Stomach smooth muscle (tissue), 2 donors: ENCODE results near the gene PBX3.

Experiments
- H3K27ac ChIP-seq: one replicate; pipeline ENCODE4 v1.7.0; 2013; ENCODE audit warnings: mild to moderate bottlenecking, low read length, inconsistent platforms
- H3K27me3 ChIP-seq, 2 donors: one replicate each; pipeline ENCODE4 v1.7.0; 2013; ENCODE audit warnings: low read length in 2 of 2; ENCODE audit not compliant: insufficient read depth in 2 of 2, control insufficient read depth in 1 of 2
- H3K36me3 ChIP-seq, 2 donors: one replicate each; pipeline ENCODE4 v1.7.0; 2013; ENCODE audit warnings: low read length in 2 of 2; ENCODE audit not compliant: control insufficient read depth in 2 of 2, insufficient read depth in 2 of 2
- H3K4me1 ChIP-seq: one replicate; pipeline ENCODE4 v1.7.0; 2013; ENCODE audit warnings: low read length; ENCODE audit not compliant: control insufficient read depth, insufficient read depth
- H3K4me3 ChIP-seq, 2 donors: one replicate each; pipeline ENCODE4 v1.7.0; 2013; ENCODE audit warnings: low read length in 2 of 2
- H3K9ac ChIP-seq, 2 donors: one replicate each; pipeline ENCODE4 v1.7.0; 2013; ENCODE audit warnings: low read length in 2 of 2, mild to moderate bottlenecking in 1 of 2
- H3K9me3 ChIP-seq, 2 donors: one replicate each; pipeline ENCODE4 v1.7.0; 2013; ENCODE audit warnings: low read length in 2 of 2; ENCODE audit not compliant: control insufficient read depth in 2 of 2
- donor health status: healthy.
- donor health status: Pancreatic carcinoma.

PBX3 gene

GRCh38 chr9:125856331-125856730, 109.2 kb downstream of the PBX3 start:
- no peak overlapping the region for H3K4me3 ChIP-seq

GRCh38 chr9:125861405-125862058, 114.4 kb downstream of the PBX3 start:
- Histone ChIP-seq H3K9me3 (no peaks in the 10 kb centered on the region), H3K27me3 (no peaks in the 10 kb centered on the region), H3K4me3 (no peak overlapping the region), H3K4me1 (no peaks in the 10 kb centered on the region), H3K27ac (no peak overlapping the region), H3K36me3 (no peaks in the 10 kb centered on the region), H3K9ac (no peak overlapping the region)

More at GRCh38 chr9:125856331-125856730, 109.2 kb downstream of the PBX3 start:
- H3K4me1 ChIP-seq = no peaks in the 10 kb centered on the region
- H3K27ac ChIP-seq = no peak overlapping the region
- H3K9me3 ChIP-seq = no peaks in the 10 kb centered on the region
- no peaks in the 10 kb centered on the region for H3K27me3 ChIP-seq
- H3K9ac ChIP-seq = no peak overlapping the region
- H3K36me3 ChIP-seq = no peaks in the 10 kb centered on the region

- no peaks in the 10 kb centered on the region for H3K36me3 ChIP-seq
- no peaks in the 10 kb centered on the region for H3K27me3 ChIP-seq
- H3K9ac ChIP-seq = no peak overlapping the region
Observed at GRCh38 chr9:125863923-125864322, 116.8 kb downstream of the PBX3 start.

DNA sequence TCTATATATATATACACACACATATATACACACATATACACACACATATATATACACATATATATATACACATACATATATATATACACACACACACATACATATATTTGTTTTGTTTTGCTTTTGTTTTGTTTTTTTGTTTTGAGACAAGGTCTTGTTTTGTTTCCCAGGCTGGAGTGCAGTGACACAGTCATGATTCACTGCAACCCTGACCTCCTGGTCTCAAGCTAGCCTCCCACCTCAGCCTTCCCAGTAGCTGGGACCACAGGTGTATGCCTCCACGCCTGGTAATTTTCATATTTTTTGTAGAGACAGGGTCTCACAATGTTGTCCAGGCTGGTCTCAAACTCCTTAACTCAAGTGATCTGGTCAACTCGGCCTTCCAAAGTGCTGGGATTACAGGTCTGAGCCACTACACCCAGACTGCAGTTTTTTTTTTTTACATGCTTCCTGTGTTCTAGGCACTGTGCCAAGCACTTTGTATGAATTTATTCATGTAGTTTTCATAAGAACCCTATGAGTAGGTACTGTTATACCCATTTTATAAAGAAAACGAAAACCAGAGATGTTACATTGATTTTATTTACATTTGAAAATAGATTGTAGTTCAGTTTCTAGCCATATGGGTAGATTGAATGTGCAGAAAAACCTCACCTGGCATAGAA, 120.7 kb downstream of the PBX3 start:
- Histone ChIP-seq H3K4me3 (no peak overlapping the region), H3K4me1 (peaks cover 9% of the 10 kb centered on the region)

More at GRCh38 chr9:125863923-125864322, 116.8 kb downstream of the PBX3 start:
- Histone ChIP-seq H3K4me1 (peaks cover 9% of the 10 kb centered on the region), H3K27ac (no peak overlapping the region), H3K9me3 (no peaks in the 10 kb centered on the region), H3K4me3 (no peak overlapping the region)

GRCh38 chr9:125878164-125878631, 131.0 kb downstream of the PBX3 start:
- Histone ChIP-seq H3K27ac (peak overlapping the region; percentile 18), H3K9ac (no peak overlapping the region), H3K4me3 (no peak overlapping the region), H3K27me3 (no peaks in the 10 kb centered on the region), H3K36me3 (no peaks in the 10 kb centered on the region), H3K9me3 (no peaks in the 10 kb centered on the region), H3K4me1 (peaks cover 5% of the 10 kb centered on the region)

More for the DNA sequence above, 120.7 kb downstream of the PBX3 start:
- Histone ChIP-seq H3K9ac (no peak overlapping the region), H3K9me3 (no peaks in the 10 kb centered on the region), H3K27ac (no peak overlapping the region), H3K27me3 (no peaks in the 10 kb centered on the region), H3K36me3 (no peaks in the 10 kb centered on the region)

DNA sequence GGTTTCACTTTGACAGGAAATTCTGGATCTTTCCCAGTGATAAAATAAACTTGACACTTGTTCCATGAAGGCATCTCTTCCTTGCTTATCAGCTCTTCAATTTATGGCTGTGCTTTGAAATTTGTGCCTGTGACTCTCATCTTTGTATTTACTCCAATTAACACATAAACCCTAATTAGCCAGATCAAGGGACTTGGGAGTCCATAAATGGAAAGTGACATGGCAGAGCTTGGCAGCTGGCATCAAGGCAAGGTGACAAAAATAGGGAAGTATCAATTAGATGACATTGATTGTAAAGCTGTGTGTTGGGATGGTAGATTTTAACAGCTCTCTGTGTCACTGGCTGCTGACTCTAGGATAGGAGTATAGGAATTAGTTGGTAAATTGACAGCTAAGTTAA, 133.9 kb downstream of the PBX3 start:
- Histone ChIP-seq H3K9ac (no peak overlapping the region), H3K36me3 (no peaks in the 10 kb centered on the region), H3K27me3 (no peaks in the 10 kb centered on the region), H3K9me3 (no peaks in the 10 kb centered on the region), H3K4me3 (no peak overlapping the region), H3K27ac (no peak overlapping the region), H3K4me1 (peaks cover 5% of the 10 kb centered on the region)

GRCh38 chr9:125883565-125884217, 136.5 kb downstream of the PBX3 start:
- no peaks in the 10 kb centered on the region for H3K36me3 ChIP-seq
- H3K27me3 ChIP-seq = no peaks in the 10 kb centered on the region
- H3K4me3 ChIP-seq = no peak overlapping the region
- peaks cover 1% of the 10 kb centered on the region for H3K4me1 ChIP-seq
- H3K9me3 ChIP-seq = no peaks in the 10 kb centered on the region
- no peak overlapping the region for H3K27ac ChIP-seq
- no peak overlapping the region for H3K9ac ChIP-seq

- Histone ChIP-seq H3K4me1 (peaks cover 6% of the 10 kb centered on the region), H3K9me3 (no peaks in the 10 kb centered on the region), H3K4me3 (no peak overlapping the region), H3K9ac (no peak overlapping the region), H3K27ac (no peak overlapping the region), H3K36me3 (no peaks in the 10 kb centered on the region), H3K27me3 (no peaks in the 10 kb centered on the region)
Observed at GRCh38 chr9:125884218-125884595, 137.0 kb downstream of the PBX3 start.

- peak overlapping the region; percentile 25 for H3K27ac ChIP-seq
- H3K4me1 ChIP-seq = peaks cover 6% of the 10 kb centered on the region
Observed at GRCh38 chr9:125885405-125886034, 138.3 kb downstream of the PBX3 start.

DNA sequence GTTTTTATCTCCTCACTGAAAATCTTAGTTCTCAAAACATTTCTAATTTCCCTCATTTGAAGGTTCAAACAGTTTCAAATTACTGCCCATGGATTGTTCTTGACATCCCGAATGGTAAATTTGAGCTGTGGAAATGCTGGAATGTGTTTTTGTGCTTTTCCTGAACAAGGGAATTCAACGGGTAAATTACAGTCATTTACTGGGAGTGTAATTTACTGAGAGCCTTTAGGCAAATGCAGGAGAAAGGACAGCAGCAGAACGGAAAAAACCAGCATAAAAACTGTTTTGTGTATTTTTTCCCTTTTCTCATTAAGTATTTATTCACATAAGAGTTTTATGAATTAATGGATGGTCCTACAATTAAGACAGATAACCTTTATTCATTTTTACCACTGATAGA, 139.2 kb downstream of the PBX3 start:
- Histone ChIP-seq H3K4me3 (no peak overlapping the region), H3K9ac (peak overlapping the region in 1 of 2 donors; percentile 12), H3K27ac (no peak overlapping the region), H3K36me3 (no peaks in the 10 kb centered on the region), H3K9me3 (no peaks in the 10 kb centered on the region), H3K27me3 (no peaks in the 10 kb centered on the region), H3K4me1 (peaks cover 6% of the 10 kb centered on the region)

More at GRCh38 chr9:125885405-125886034, 138.3 kb downstream of the PBX3 start:
- Histone ChIP-seq H3K27me3 (no peaks in the 10 kb centered on the region), H3K36me3 (no peaks in the 10 kb centered on the region), H3K9me3 (no peaks in the 10 kb centered on the region), H3K4me3 (no peak overlapping the region), H3K9ac (no peak overlapping the region)
